RKO (cell line): ENCODE results near the gene DTX4.

ENCODE experiments used
- DNase-seq: peaks from one replicate; pipeline ENCODE4 v3.0.0-alpha.2; 2016; ENCODE audit warnings: low spot score

The DTX4 gene

GRCh38 chr11:59219836-59220235, 47.9 kb downstream of the DTX4 start:
- DNase-seq = no peak

- DNase-seq = no peak
These were observed 49.5 kb downstream of the DTX4 start for GRCh38 chr11:59221441-59221840.

GRCh38 chr11:59222464-59223060, 50.6 kb downstream of the DTX4 start:
- no peak for DNase-seq

- DNase-seq = no peak
These were observed 51.2 kb downstream of the DTX4 start for GRCh38 chr11:59223177-59223576.

GRCh38 chr11:59223611-59224010, 51.7 kb downstream of the DTX4 start:
- DNase-seq = no peak

- DNase-seq = peak; percentile 15
These were observed 52.5 kb downstream of the DTX4 start for GRCh38 chr11:59224351-59224928.

GRCh38 chr11:59225017-59225416, 53.1 kb downstream of the DTX4 start:
- no peak for DNase-seq

- DNase-seq = no peak
These were observed 54.5 kb downstream of the DTX4 start for GRCh38 chr11:59226396-59226795.

- DNase-seq = no peak
These were observed 68.4 kb downstream of the DTX4 start for GRCh38 chr11:59240322-59240721.

- no peak for DNase-seq
These were observed 71.7 kb downstream of the DTX4 start for GRCh38 chr11:59243633-59244032.

- DNase-seq = no peak
These were observed 75.7 kb downstream of the DTX4 start for GRCh38 chr11:59247531-59248227.

GRCh38 chr11:59249535-59249934, 77.6 kb downstream of the DTX4 start:
- no peak for DNase-seq

GRCh38 chr11:59253001-59253400, 81.1 kb downstream of the DTX4 start:
- no peak for DNase-seq

- DNase-seq = no peak
These were observed 82.4 kb downstream of the DTX4 start for GRCh38 chr11:59254286-59254685.

- no peak for DNase-seq
These were observed 83.3 kb downstream of the DTX4 start for GRCh38 chr11:59255281-59255680.
